ENCODE results near the gene FAM107B.

GRCh38 chr10:14787938-14788337 lies 13.2 kb upstream of the FAM107B start:
- TF ChIP-seq CTCF (IDR thresholded peaks at IDR 0.05; ENCODE audit: poor library complexity): no peak
- TF ChIP-seq EZH2 (IDR thresholded peaks at IDR 0.05; ENCODE audit: borderline replicate concordance): no peak

Measured in hepatocyte (in vitro differentiated cells).